IMR-90 (cell line): ENCODE measurements around the gene TGM2. TPM values are rescaled to one million over a fixed set of nuclear protein-coding genes. Genes with fewer than 3 reads are reported as not detected.

Source experiments
- ATAC-seq: fragments of 200-7000 bp; cut with Tn5 transposase; 2 replicates; pipeline ENCODE4 v1.9.1; 2020; ENCODE audit warnings: low read depth, mild to moderate bottlenecking, moderate library complexity
- BruUV-seq: library from RNA; stranded (reverse); fragments of 400-500 nt; replicated peaks from 2 replicates; lab custom pipeline; 2021; lab: Mats Ljungman, UMichigan
- CTCF ChIA-PET: fragments of 300-600 bp; formaldehyde crosslinking; extraction: SDS; loops from one replicate; lab custom pipeline; 2021; ENCODE audit warnings: antibody characterized with exemption; lab: Yijun Ruan, JAX
- POLR2A ChIA-PET: fragments of 300-600 bp; sonication (Branson Sonifier 250); formaldehyde crosslinking; loops from one replicate; lab custom pipeline; 2022; ENCODE audit warnings: antibody characterized with exemption; ENCODE audit not compliant: unreplicated experiment; lab: Charles Lee
- DNase-seq: peaks from one replicate; pipeline ENCODE4 v3.0.0; 2013
- H2AFZ ChIP-seq: replicated peaks from 2 replicates; pipeline ENCODE3; 2013; ENCODE audit warnings: low read length, mild to moderate bottlenecking; ENCODE audit not compliant: poor library complexity
- H2AK5ac ChIP-seq: 2 replicates; pipeline ENCODE4 v1.6.1; 2013; ENCODE audit warnings: low read depth, low read length, inconsistent platforms
- H2AK9ac ChIP-seq: replicated peaks from 2 replicates; pipeline ENCODE3; 2013; ENCODE audit warnings: mild to moderate bottlenecking, low read depth, low read length, moderate library complexity; ENCODE audit not compliant: poor library complexity
- H2BK120ac ChIP-seq: 2 replicates; pipeline ENCODE4 v1.6.1; 2013; ENCODE audit warnings: low read depth, low read length, inconsistent platforms
- H2BK15ac ChIP-seq: 3 replicates; pipeline ENCODE4 v1.6.1; 2013; ENCODE audit warnings: low read depth, low read length, inconsistent platforms
- H2BK20ac ChIP-seq: 2 replicates; pipeline ENCODE4 v1.6.1; 2013; ENCODE audit warnings: low read depth, mild to moderate bottlenecking, inconsistent platforms, low read length, moderate library complexity
- H2BK5ac ChIP-seq: 2 replicates; pipeline ENCODE4 v1.6.1; 2013; ENCODE audit warnings: mild to moderate bottlenecking, low read depth, low read length, inconsistent platforms; ENCODE audit not compliant: poor library complexity, severe bottlenecking
- H3K14ac ChIP-seq: replicated peaks from 2 replicates; pipeline ENCODE4 v1.6.1; 2013; ENCODE audit warnings: low read depth, low read length, inconsistent platforms
- H3K18ac ChIP-seq: 2 replicates; pipeline ENCODE4 v1.6.1; 2013; ENCODE audit warnings: low read depth, low read length, control low read depth
- H3K23ac ChIP-seq: 2 replicates; pipeline ENCODE4 v1.6.1; 2013; ENCODE audit warnings: low read depth, low read length, inconsistent platforms
- H3K27ac ChIP-seq: 2 replicates; pipeline ENCODE4 v1.5.1; 2013; ENCODE audit warnings: mild to moderate bottlenecking, control low read depth, low read length; ENCODE audit not compliant: insufficient read depth
- H3K27me3 ChIP-seq: 2 replicates; pipeline ENCODE4 v1.6.1; 2013; ENCODE audit warnings: low read length; ENCODE audit not compliant: control insufficient read depth, insufficient read depth
- H3K36me3 ChIP-seq: 2 replicates; pipeline ENCODE4 v1.6.1; 2013; ENCODE audit warnings: low read length, mixed read lengths; ENCODE audit not compliant: control insufficient read depth, insufficient read depth
- H3K4ac ChIP-seq: 2 replicates; pipeline ENCODE4 v1.6.1; 2013; ENCODE audit warnings: low read depth, low read length, inconsistent platforms
- H3K4me1 ChIP-seq: 2 replicates; pipeline ENCODE4 v1.6.1; 2013; ENCODE audit warnings: low read length, mixed read lengths; ENCODE audit not compliant: control insufficient read depth, insufficient read depth
- H3K4me2 ChIP-seq: 2 replicates; pipeline ENCODE4 v1.6.1; 2013; ENCODE audit warnings: low read depth, mild to moderate bottlenecking, control low read depth, low read length, moderate library complexity
- H3K4me3 ChIP-seq: 2 replicates; pipeline ENCODE4 v1.5.1; 2013; ENCODE audit warnings: low read depth, mild to moderate bottlenecking, control low read depth, low read length, moderate library complexity; ENCODE audit not compliant: insufficient read depth
- H3K56ac ChIP-seq: 2 replicates; pipeline ENCODE4 v1.6.1; 2013; ENCODE audit warnings: low read length, inconsistent platforms; ENCODE audit not compliant: insufficient read depth; ENCODE audit errors: extremely low read depth
- H3K79me1 ChIP-seq, 2 experiments: 2 replicates each; pipeline ENCODE4 v1.6.1; 2013; ENCODE audit warnings: low read length in 2 of 2, inconsistent platforms in 1 of 2, low read depth in 1 of 2
- H3K9ac ChIP-seq: 2 replicates; pipeline ENCODE4 v1.6.1; 2013; ENCODE audit warnings: low read depth, low read length, control low read depth
- H3K9me1 ChIP-seq: 2 replicates; pipeline ENCODE4 v1.6.1; 2013; ENCODE audit warnings: low read length, inconsistent platforms; ENCODE audit not compliant: insufficient read depth
- H3K9me3 ChIP-seq: 2 replicates; pipeline ENCODE4 v1.6.1; 2013; ENCODE audit warnings: low read length; ENCODE audit not compliant: control insufficient read depth, insufficient read depth
- H4K20me1 ChIP-seq: 2 replicates; pipeline ENCODE4 v1.6.1; 2013; ENCODE audit warnings: low read length, inconsistent platforms; ENCODE audit not compliant: insufficient read depth
- H4K5ac ChIP-seq: 2 replicates; pipeline ENCODE4 v1.6.1; 2013; ENCODE audit warnings: mild to moderate bottlenecking, low read depth, low read length, control low read depth
- H4K8ac ChIP-seq, 2 experiments: 2 replicates each; pipeline ENCODE4 v1.6.1; 2013; ENCODE audit warnings: low read depth in 2 of 2, low read length in 2 of 2, control low read depth in 1 of 2, inconsistent platforms in 1 of 2
- H4K91ac ChIP-seq: 2 replicates; pipeline ENCODE4 v1.6.1; 2013; ENCODE audit warnings: low read depth, low read length, inconsistent platforms; ENCODE audit not compliant: insufficient read depth
- BHLHE40 ChIP-seq: fragments of 150-350 bp; IDR thresholded peaks from 2 replicates; pipeline ENCODE4 v1.6.1; 2016; ENCODE audit warnings: mild to moderate bottlenecking, low read depth, low read length
- MAZ ChIP-seq: IDR thresholded peaks from 2 replicates; pipeline ENCODE4 v1.6.1; 2012; ENCODE audit warnings: low read depth, mild to moderate bottlenecking, low read length, improper control_type of control experiment, moderate library complexity, borderline replicate concordance
- NFE2L2 ChIP-seq: fragments of 150-350 bp; IDR thresholded peaks from 2 replicates; pipeline ENCODE4 v1.6.1; 2016; ENCODE audit warnings: low read depth, mild to moderate bottlenecking, low read length
- RCOR1 ChIP-seq: IDR thresholded peaks from 2 replicates; pipeline ENCODE4 v1.6.1; 2012; ENCODE audit warnings: mild to moderate bottlenecking, low read length, improper control_type of control experiment; ENCODE audit not compliant: insufficient replicate concordance
- SMC3 ChIP-seq: fragments of 150-350 bp; IDR thresholded peaks from 2 replicates; pipeline ENCODE4 v1.6.1; 2016; ENCODE audit warnings: low read depth, mild to moderate bottlenecking, antibody characterized with exemption, low read length, moderate library complexity
- WGBS, 2 experiments: methylation state at CpG; one replicate each; pipeline versions ENCODE4 v1.1.5 to v1.1.7; 2013; ENCODE audit warnings: missing lambda C conversion rate in 2 of 2; ENCODE audit not compliant: insufficient read length in 1 of 2; ENCODE audit errors: extremely low coverage in 2 of 2; 5-methylcytosine and 5-hydroxymethylcytosine counted together
- dilution Hi-C: fragments of 300-500 bp; cut with HindIII; formaldehyde crosslinking; loops from one replicate; pipeline ENCODE4 v1.14.3; 2018; ENCODE audit warnings: low sequenced_read_pairs; ENCODE audit not compliant: unreplicated experiment
- in situ Hi-C: fragments of 300-500 bp; cut with MboI; formaldehyde crosslinking; loops from 3 replicates; pipeline ENCODE4 v1.14.3; 2019; ENCODE audit warnings: low sequenced_read_pairs, inconsistent platforms, mixed read lengths
- intact Hi-C: fragments of 100-400 bp; cut with micrococcal nuclease; formaldehyde crosslinking; loops from 2 replicates; pipeline ENCODE4 v1.10.0; 2022
- polyA plus RNA-seq, 3 experiments: library from polyadenylated mRNA; depleted of rRNA; stranded (reverse); fragments of >200 nt; gene quantifications; 2 replicates each; pipeline ENCODE4 v1.2.3, GENCODE V29; 2012; ENCODE audit warnings: low replicate concordance in 1 of 3
- total RNA-seq: library from RNA; depleted of rRNA; stranded (reverse); fragments of >200 nt; gene quantifications from 2 replicates; pipeline ENCODE4 v1.2.3, GENCODE V29; 2012

Gene TGM2
- total and polyA plus RNA-seq, 2 of the 4 experiments (the other 2 are of a cell fraction): 239 to 268 TPM

GRCh38 chr20:38161412-38161774 is 3.7 kb downstream of the TGM2 start:
- Histone ChIP-seq H3K4me2 (no peak overlapping the region), H4K20me1 (no peaks in the 10 kb centered on the region; the same call in 1 of the 2 replicates), H2BK15ac (no peak overlapping the region), H3K23ac (no peak overlapping the region), H4K91ac (no peak overlapping the region), H3K14ac (no peak overlapping the region), H3K79me1 (peaks cover 29 to 87% of the 10 kb centered on the region in 2 experiments), H3K27ac (no peak overlapping the region), H2BK120ac (no peak overlapping the region), H2AK9ac (peak overlapping the region; percentile 58), H3K36me3 (peaks cover 38% of the 10 kb centered on the region), H3K18ac (no peak overlapping the region), H3K9me1 (peaks cover 22% of the 10 kb centered on the region), H2AFZ (no peak overlapping the region), H4K8ac (no peak overlapping the region), H2AK5ac (peak overlapping the region; percentile 31), H3K9ac (no peak overlapping the region), H3K9me3 (no peaks in the 10 kb centered on the region), H4K5ac (no peak overlapping the region), H2BK5ac (no peak overlapping the region), H3K56ac (no peak overlapping the region), H2BK20ac (no peak overlapping the region), H3K27me3 (no peaks in the 10 kb centered on the region), H3K4ac (no peak overlapping the region), H3K4me1 (peaks cover 35% of the 10 kb centered on the region), H3K4me3 (no peak overlapping the region)
- BruUV-seq: no TSS peak
- TF ChIP-seq BHLHE40 (no peak), MAZ (no peak), NFE2L2 (no peak), RCOR1 (no peak), SMC3 (no peak)
- WGBS, 2 experiments: no CpG with 5 or more reads among the region's 14 CpGs
- no peak for DNase-seq
- intact Hi-C loops (no loop called here), in situ Hi-C loops (no loop called here), dilution Hi-C loops (no loop called here)
- POLR2A ChIA-PET: no interaction called here
- CTCF ChIA-PET: no interaction called here
- no peak for ATAC-seq
